Activated T-helper 1 cell treated with anti-CD3 and anti-CD28 coated beads, Interleukin-12 subunit alpha, Interleukin-12 subunit beta, Interleukin-2, Interleukin-4 antibody, amounts not matched to agents 30 ng/mL and 10 ng/mL and 1 ng/mL, durations not matched to agents 14 hours and 24 hours and 36 hours (primary cell): ENCODE measurements around the gene ANKLE1. TPM values are rescaled to one million over a fixed set of nuclear protein-coding genes. Genes with fewer than 3 reads are reported as not detected.

ENCODE experiments used
- DNase-seq: peaks from one replicate; pipeline ENCODE4 v3.0.0; 2021; ENCODE audit warnings: low spot score
- H3K27ac Mint-ChIP-seq: one replicate; pipeline ENCODE4 v1.8.0; 2021; ENCODE audit warnings: mild to moderate bottlenecking, mixed read lengths
- H3K27me3 Mint-ChIP-seq: one replicate; pipeline ENCODE4 v1.8.0; 2022; ENCODE audit warnings: mild to moderate bottlenecking, moderate library complexity, mixed read lengths; ENCODE audit not compliant: insufficient read depth
- H3K36me3 Mint-ChIP-seq: one replicate; pipeline ENCODE4 v1.8.0; 2021; ENCODE audit warnings: low read depth, mixed read lengths
- H3K4me1 Mint-ChIP-seq: one replicate; pipeline ENCODE4 v1.8.0; 2021; ENCODE audit warnings: low read depth, mixed read lengths
- H3K4me3 Mint-ChIP-seq: one replicate; pipeline ENCODE4 v1.8.0; 2021; ENCODE audit warnings: mild to moderate bottlenecking, moderate library complexity, mixed read lengths
- H3K9me3 Mint-ChIP-seq: one replicate; pipeline ENCODE4 v1.8.0; 2021; ENCODE audit warnings: mixed read lengths
- intact Hi-C: fragments of 100-400 bp; cut with micrococcal nuclease; formaldehyde crosslinking; loops from one replicate; pipeline ENCODE4 v1.15.1; 2024
- total RNA-seq: library from RNA; stranded (reverse); gene quantifications from 2 replicates; pipeline ENCODE4 v1.2.3, GENCODE V29; 2022

The ANKLE1 gene, protein sequence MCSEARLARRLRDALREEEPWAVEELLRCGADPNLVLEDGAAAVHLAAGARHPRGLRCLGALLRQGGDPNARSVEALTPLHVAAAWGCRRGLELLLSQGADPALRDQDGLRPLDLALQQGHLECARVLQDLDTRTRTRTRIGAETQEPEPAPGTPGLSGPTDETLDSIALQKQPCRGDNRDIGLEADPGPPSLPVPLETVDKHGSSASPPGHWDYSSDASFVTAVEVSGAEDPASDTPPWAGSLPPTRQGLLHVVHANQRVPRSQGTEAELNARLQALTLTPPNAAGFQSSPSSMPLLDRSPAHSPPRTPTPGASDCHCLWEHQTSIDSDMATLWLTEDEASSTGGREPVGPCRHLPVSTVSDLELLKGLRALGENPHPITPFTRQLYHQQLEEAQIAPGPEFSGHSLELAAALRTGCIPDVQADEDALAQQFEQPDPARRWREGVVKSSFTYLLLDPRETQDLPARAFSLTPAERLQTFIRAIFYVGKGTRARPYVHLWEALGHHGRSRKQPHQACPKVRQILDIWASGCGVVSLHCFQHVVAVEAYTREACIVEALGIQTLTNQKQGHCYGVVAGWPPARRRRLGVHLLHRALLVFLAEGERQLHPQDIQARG
- 13.4 and 13.8 TPM in 2 replicates for total RNA-seq

DNA sequence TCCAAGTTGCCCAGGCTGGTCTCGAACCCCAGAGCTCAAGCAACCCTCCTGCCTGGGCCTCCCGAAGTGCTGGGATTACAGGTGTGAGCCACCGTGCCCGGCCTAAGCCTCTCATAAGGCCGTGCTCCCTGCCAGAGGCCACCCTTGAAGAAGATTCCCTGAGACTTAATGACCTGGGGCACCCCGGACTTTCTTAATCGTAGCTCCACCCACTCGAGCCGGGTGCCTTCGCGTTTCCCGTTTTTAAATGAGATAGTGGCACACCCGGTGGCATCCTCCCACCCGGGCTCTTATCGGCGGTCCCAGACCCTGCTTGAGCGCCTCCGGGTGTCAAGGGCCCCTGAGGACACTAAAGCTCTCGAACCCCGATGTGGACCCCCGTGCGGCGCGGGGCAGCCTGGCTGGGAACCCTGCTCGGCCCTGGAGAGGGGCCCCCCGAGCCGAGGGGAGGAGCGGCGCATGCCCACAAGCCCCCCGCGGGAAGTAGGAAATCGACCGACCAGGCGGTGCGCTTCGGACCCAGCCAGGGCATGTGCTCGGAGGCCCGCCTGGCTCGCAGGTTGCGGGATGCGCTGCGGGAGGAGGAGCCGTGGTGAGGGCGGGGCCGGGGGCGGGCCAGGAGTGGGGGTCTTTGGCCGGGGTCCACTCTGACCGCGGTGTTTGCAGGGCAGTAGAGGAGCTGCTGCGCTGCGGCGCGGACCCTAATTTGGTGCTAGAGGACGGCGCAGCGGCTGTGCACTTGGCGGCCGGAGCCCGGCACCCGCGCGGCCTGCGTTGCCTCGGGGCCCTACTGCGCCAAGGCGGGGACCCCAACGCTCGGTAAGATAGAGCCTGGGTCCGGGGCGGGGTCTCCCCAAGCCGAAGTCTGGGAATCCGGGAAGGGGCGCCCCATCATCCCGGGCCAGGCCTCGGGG is at the start of gene ANKLE1:
TSS of gene ANKLE1 (plus strand) at position 511 of the 914 bp plus-strand sequence. CDS start at position 531, 20 bp downstream.
- intact Hi-C loops, result loop anchor here (1.0 to 5.0 kb wide), 7 partner anchors 11 to 510 kb away; partner anchors contain the start of genes ABHD8 and OCEL1
- Mint-ChIP-seq H3K4me3 (peak within 1 kb of the TSS; percentile 89), H3K36me3 (peaks cover 7% of the 10 kb centered on the region)

DNA sequence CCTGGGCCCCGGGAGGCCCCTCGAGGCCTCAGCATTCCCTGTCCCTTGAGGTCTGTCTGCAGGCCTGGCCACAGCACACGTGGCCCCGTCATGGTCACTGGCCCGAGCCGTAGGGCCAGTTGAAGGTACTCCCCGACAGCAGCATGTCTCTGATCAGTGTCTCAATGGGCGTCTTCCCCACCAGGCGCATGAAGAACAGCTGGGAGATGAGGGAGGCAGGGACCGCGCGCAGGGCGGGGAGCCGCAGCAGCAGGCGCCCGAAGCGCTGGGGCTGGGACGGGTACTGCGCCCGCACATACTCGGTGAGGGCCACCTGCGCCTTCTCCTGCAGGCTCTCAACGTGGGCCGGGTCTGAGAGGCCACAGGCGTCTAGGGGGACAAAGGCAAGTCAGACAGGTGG is 49.4 kb upstream of the ANKLE1 start:
- intact Hi-C loops, result no loop called here
- Mint-ChIP-seq H3K9me3 (no peaks in the 10 kb centered on the region), H3K27me3 (no peaks in the 10 kb centered on the region), H3K4me1 (peaks cover 13% of the 10 kb centered on the region), H3K4me3 (no peak overlapping the region), H3K27ac (no peak overlapping the region), H3K36me3 (no peaks in the 10 kb centered on the region)
- no peak for DNase-seq

More for the DNA sequence above, at the start of gene ANKLE1:
- H3K27me3 Mint-ChIP-seq, result no peaks in the 10 kb centered on the region
- H3K9me3 Mint-ChIP-seq, result no peaks in the 10 kb centered on the region
- peak; percentile 12 for DNase-seq
- H3K4me1 Mint-ChIP-seq, result peaks cover 4% of the 10 kb centered on the region
- H3K27ac Mint-ChIP-seq, result peak within 1 kb of the TSS; percentile 58

DNA sequence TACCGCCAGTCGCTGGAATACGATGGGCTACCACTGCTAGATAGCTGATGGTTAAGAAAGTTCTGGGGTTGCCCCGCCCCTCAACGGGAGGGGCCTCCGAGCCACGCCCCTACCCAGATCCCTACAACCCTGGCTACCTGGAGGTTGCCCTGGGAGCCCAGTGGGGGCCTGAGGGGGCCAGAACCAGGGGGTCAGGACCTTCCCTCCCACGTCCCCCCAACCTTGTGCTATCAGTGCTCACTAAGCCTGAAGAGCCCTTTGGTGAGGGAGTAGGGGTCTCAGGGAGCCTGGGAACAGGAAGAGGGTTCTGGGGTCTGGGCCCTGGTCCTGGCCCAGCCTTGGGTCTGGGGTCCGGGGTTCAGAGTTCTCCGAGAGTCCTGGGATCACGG is 46.8 kb upstream of the ANKLE1 start:
- intact Hi-C loops, result loop anchor here (1.0 to 2.0 kb wide), 6 partner anchors 9 to 160 kb away; partner anchors contain the start of genes BABAM1, HAUS8, MYO9B and OCEL1
- Mint-ChIP-seq H3K27me3 (no peaks in the 10 kb centered on the region), H3K27ac (peak overlapping the region; percentile 79), H3K9me3 (no peaks in the 10 kb centered on the region), H3K4me1 (peaks cover 13% of the 10 kb centered on the region), H3K4me3 (peak overlapping the region; percentile 85), H3K36me3 (no peaks in the 10 kb centered on the region)
- DNase-seq, result peak; percentile 60

DNA sequence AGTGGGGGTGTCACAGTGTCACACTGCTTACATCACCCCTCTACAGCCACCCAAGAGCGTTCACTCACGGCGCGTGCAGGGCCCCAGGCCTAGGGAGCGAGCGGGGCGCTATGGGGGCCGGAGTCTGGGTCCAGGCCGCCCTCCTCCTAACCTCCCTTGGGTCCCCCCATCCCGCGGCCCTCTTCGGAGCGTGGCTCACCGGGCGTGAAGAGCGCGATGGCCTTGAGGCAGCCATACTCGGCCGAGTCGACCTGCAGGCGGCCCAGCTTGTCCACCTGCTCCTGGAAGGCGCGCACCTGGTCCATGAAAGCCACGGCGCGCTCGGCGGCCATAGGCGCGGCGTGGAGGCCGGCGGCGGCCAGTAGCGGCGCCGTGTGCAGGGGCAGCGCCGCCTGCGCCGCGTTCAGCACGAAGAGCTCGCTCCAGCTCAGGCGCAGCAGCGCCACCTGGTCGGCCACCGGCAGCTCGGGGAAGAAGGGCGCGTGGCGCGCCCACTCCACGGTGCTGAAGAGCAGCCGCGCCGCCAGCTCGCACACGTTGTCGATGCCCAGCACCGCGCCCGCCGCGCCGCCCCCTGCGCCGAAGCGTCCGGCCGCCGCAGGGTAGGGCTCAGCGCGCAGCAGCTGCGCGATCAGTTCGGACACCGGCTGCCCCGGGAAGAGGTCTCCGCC is 46.3 kb upstream of the ANKLE1 start:
- peak; percentile 75 for DNase-seq
- H3K9me3 Mint-ChIP-seq, result no peaks in the 10 kb centered on the region
- H3K27ac Mint-ChIP-seq, result peak overlapping the region; percentile 79
- intact Hi-C loops, result loop anchor here (1.0 to 2.0 kb wide), 6 partner anchors 9 to 161 kb away; partner anchors contain the start of genes BABAM1, HAUS8, MYO9B and OCEL1
- H3K27me3 Mint-ChIP-seq, result no peaks in the 10 kb centered on the region
- H3K4me3 Mint-ChIP-seq, result peak overlapping the region; percentile 85
- H3K36me3 Mint-ChIP-seq, result no peaks in the 10 kb centered on the region
- peaks cover 13% of the 10 kb centered on the region for H3K4me1 Mint-ChIP-seq

DNA sequence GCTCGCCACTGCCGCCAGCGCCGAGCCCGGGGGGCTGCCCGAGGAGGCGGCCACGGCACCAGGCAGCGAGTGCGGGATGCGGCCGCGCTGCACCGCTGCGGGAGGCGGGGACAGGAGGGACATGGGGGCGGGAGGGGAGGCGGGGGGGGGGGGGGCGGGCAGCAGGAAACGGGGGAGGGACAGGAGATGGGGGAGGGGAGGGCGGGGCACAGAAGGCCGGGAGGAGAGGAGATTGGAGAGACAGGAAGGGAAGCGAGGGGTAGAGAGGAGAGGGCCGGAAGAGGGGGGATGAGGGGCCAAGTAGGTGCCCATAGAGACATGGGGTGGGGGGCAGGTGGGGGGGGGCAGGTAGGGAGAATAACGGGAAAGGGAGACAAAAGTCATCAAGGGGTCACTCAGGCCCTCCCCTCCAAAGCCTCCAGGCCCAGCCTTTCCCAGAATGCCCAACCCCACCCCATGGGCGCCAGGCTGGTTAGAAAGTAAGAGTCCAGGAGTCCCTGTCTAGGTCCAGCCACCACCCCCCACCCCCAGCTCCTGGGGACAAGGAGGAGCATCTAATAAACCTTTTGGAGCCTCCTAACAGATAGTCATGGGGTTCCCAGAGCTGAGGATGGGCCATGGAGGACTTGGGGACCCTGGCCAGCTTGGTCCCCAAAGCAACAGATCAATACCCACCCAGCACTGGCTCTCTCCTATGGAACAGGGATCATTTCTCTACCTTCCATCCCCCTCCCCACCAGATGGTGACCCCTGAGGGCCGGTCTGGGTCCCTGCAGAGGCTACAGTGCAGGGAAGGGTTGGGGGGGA is 45.5 kb upstream of the ANKLE1 start:
- intact Hi-C loops, result loop anchor here (1.0 to 2.0 kb wide), 6 partner anchors 10 to 161 kb away; partner anchors contain the start of genes BABAM1, HAUS8, MYO9B and OCEL1
- Mint-ChIP-seq H3K4me1 (peaks cover 13% of the 10 kb centered on the region), H3K9me3 (no peaks in the 10 kb centered on the region), H3K27me3 (no peaks in the 10 kb centered on the region), H3K27ac (peak overlapping the region; percentile 65), H3K36me3 (no peaks in the 10 kb centered on the region), H3K4me3 (peak overlapping the region; percentile 59)
- no peak for DNase-seq

DNA sequence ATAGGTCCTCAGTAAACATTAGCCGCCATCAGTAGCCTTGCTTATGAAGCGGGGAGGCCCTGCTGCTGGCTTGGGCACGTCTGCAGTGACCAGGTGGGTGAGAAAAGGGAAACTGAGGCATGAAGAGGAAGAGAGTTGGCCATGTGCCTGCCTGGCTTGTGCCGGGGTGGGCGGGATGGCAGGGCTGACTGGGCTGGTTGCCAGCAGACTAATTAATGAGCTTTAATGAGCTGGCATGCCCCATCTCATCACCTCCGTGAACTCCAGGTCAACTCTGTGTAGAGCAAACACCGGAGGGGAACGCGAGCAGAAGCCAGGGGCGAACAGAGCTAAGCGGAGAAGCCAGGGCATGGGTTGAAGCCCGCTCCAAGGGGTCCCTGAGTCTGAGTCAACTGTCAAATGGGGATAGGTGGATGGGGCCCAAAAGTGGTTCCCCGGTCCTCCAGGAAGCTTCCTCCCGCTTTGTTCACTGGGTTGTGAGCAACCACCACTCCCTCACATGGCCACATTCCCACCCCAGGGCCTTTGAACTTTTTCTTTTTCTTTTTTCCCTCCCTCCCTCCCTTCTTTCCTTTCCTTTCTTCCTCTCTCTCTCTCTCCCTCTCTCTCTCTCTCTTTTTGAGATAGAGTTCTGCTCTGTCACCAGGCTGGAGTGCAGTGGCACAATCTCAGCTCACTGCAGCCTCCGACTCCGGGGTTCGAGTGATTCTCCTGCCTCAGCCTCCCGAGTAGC is 44.7 kb upstream of the ANKLE1 start:
- intact Hi-C loops, result no loop called here
- peak overlapping the region; percentile 59 for H3K4me3 Mint-ChIP-seq
- no peak for DNase-seq
- no peaks in the 10 kb centered on the region for H3K9me3 Mint-ChIP-seq
- H3K27me3 Mint-ChIP-seq, result no peaks in the 10 kb centered on the region
- H3K27ac Mint-ChIP-seq, result no peak overlapping the region
- no peaks in the 10 kb centered on the region for H3K36me3 Mint-ChIP-seq
- H3K4me1 Mint-ChIP-seq, result peaks cover 13% of the 10 kb centered on the region

DNA sequence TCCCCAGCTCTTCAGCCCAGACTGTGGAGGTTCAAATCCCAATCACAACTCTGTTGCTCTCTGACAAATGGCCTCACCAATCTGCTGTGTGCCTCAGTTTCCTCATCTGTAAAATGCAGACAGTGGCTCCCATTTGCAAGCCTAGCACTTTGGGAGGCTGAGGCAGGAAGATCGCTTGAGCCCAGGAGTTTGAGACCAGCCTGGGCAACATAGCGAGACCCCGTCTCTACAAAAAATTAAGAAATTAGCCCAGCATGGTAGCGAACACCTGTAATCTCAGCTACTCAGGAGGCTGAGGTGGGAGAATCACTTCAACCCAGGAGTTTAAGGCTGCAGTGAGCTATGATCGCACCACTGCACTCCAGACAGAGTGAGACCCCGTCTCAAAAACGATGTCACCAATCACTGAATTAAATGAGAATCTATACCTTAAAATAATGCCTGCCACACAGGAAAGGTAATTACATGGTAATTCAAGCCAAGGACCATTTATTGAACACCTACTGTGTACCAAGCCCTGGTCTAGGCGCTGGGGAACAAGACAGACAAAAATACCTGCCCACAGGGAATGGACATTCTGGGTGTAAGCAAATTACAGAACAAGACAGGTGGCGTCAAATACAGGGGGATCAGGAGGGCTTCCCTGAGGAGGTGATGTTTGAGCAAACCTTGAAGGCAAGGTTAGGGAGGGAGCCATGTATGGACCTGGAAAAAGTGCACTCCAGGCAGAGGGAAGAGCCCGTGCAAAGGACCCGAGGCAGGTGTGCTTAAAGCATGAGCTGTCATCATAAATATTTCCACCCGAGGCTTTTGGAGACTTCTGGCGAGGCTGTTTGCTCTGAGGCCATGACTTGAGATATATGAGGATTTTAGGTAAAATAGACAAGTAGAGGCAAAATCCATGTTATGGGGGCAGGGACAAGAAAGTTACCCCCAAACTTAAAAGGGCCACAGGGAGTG is 43.7 kb upstream of the ANKLE1 start:
- intact Hi-C loops, result no loop called here
- Mint-ChIP-seq H3K9me3 (no peaks in the 10 kb centered on the region), H3K36me3 (no peaks in the 10 kb centered on the region), H3K4me1 (peaks cover 13% of the 10 kb centered on the region), H3K27ac (peak overlapping the region; percentile 14), H3K27me3 (no peaks in the 10 kb centered on the region), H3K4me3 (peak overlapping the region; percentile 48)
- no peak for DNase-seq

DNA sequence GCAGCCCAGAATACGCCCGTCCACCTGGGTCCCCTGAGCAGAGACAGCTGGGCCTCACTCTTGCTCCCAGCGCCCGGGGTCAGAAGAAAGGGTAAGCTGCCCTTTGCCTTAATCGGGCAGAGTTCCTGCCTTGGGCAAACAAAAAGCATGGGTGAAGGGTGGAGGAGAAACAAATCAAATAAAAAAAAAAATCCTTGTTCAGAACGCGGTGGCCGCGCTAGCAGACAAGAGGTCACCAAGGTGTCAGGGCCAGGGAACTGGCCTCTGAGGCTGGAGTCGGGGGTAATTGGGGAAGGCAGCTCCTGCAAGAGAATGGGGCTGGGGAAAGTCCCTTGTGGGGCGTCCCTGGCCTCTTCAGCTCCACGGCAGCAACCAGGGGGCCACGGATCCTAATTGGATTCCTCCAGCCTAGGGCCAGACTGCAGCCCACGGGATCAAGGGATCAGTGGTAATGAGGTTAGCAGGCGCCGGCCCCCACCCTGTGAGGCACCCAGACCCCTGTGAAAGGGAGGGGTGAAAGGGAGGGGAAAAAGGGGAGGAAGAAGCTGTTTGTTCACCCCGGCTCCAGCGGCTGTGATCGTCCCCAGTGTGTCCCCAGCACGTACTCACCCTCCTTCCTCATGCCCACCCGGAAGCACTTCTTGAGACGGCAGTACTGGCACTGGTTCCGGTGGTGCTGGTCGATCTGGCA is 41.5 kb upstream of the ANKLE1 start:
- Mint-ChIP-seq H3K27ac (no peak overlapping the region), H3K9me3 (no peaks in the 10 kb centered on the region), H3K27me3 (peaks cover 6% of the 10 kb centered on the region), H3K4me3 (no peak overlapping the region), H3K4me1 (no peaks in the 10 kb centered on the region), H3K36me3 (no peaks in the 10 kb centered on the region)
- intact Hi-C loops, result no loop called here
- no peak for DNase-seq

DNA sequence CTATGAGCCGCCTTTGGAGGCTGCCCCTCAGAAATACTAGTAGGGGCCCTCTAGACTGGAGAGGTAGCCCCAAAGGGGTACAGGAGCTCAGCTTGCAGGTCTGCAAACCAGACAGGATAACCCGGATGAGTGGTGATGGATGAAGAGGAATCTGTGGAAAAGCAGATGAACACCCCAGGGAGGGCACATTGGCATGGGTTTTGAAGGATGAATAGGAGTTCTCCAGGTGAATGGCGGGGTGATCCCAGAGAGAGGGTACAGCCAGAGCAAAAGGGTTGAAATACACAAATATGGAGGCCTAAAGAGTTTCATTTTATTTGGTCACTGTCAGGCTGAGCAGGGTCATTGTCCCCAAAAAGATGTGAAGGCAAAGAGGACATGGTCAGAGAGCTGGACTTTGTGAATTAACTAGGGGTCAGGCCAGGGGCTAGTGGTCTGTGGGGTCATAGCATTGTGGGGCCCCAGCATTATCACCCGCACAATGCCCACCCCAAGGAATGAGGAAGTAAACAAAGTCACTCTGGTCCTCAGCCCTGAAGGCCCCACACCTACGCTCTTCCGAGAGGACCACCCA is 40.8 kb upstream of the ANKLE1 start:
- H3K27ac Mint-ChIP-seq, result no peak overlapping the region
- no peak overlapping the region for H3K4me3 Mint-ChIP-seq
- H3K4me1 Mint-ChIP-seq, result no peaks in the 10 kb centered on the region
- intact Hi-C loops, result no loop called here
- H3K9me3 Mint-ChIP-seq, result no peaks in the 10 kb centered on the region
- DNase-seq, result no peak
- H3K36me3 Mint-ChIP-seq, result no peaks in the 10 kb centered on the region
- H3K27me3 Mint-ChIP-seq, result peaks cover 6% of the 10 kb centered on the region
